CD14-positive monocyte (primary cell): Measurements from ENCODE around the gene CD46. TPM values are rescaled to one million over a fixed set of nuclear protein-coding genes. Genes with fewer than 3 reads are reported as not detected.
A peak's percentile ranks its signal among the peaks of the same experiment; 100 is the strongest.

Experiments used
- DNase-seq, 3 donors: peaks; one replicate each; pipeline ENCODE4 v3.0.0-alpha.2; 2011 to 2022
- H2AFZ ChIP-seq: 2 replicates; pipeline ENCODE4 v1.6.0; 2012; ENCODE audit warnings: mild to moderate bottlenecking, low read depth, low read length, inconsistent platforms; ENCODE audit not compliant: insufficient read depth, poor library complexity, severe bottlenecking
- H3K27ac ChIP-seq, 2 donors: 1 replicate in 1 of 2; 2 replicates in 1 of 2; pipeline ENCODE4 v1.5.1; 2012 to 2013; ENCODE audit warnings: low read length in 2 of 2, control low read depth in 1 of 2, inconsistent platforms in 1 of 2, low read depth in 1 of 2, mild to moderate bottlenecking in 1 of 2
- H3K27me3 ChIP-seq, 2 donors: one replicate each; pipeline versions ENCODE4 v1.6.0 to v1.6.1; 2011 to 2013; ENCODE audit warnings: low read length in 2 of 2; ENCODE audit not compliant: control insufficient read depth in 2 of 2, insufficient read depth in 2 of 2
- H3K36me3 ChIP-seq, 2 donors: replicated peaks in 1 of 2; 1 replicate in 1 of 2; 2 replicates in 1 of 2; pipeline versions ENCODE4 v1.5.1 to v1.6.1; 2012 to 2013; ENCODE audit warnings: low read length in 2 of 2, control low read depth in 1 of 2, inconsistent platforms in 1 of 2, mild to moderate bottlenecking in 1 of 2; ENCODE audit not compliant: insufficient read depth in 2 of 2, control insufficient read depth in 1 of 2
- H3K4me1 ChIP-seq, 2 donors: 1 replicate in 1 of 2; 2 replicates in 1 of 2; pipeline versions ENCODE4 v1.5.1 to v1.6.1; 2012 to 2013; ENCODE audit warnings: low read length in 2 of 2, control low read depth in 1 of 2, inconsistent platforms in 1 of 2, mild to moderate bottlenecking in 1 of 2, moderate library complexity in 1 of 2; ENCODE audit not compliant: insufficient read depth in 2 of 2, control insufficient read depth in 1 of 2
- H3K4me2 ChIP-seq: replicated peaks from 2 replicates; pipeline ENCODE3; 2012; ENCODE audit warnings: low read length, moderate library complexity, mild to moderate bottlenecking; ENCODE audit not compliant: poor library complexity, severe bottlenecking; ENCODE audit errors: extremely low read depth
- H3K4me3 ChIP-seq, 3 experiments: fragments of 200-600 bp in 1 of 3; sonication (generic) in 1 of 3; replicated peaks in 1 of 3; 1 replicate in 2 of 3; 2 replicates in 1 of 3; pipeline ENCODE4 v1.5.1; 2011 to 2013; ENCODE audit warnings: low read length in 3 of 3, mild to moderate bottlenecking in 3 of 3, control low read depth in 2 of 3, low read depth in 2 of 3, inconsistent platforms in 1 of 3, moderate library complexity in 1 of 3
- H3K79me2 ChIP-seq: 2 replicates; pipeline ENCODE4 v1.6.0; 2012; ENCODE audit warnings: mild to moderate bottlenecking, control low read depth, inconsistent platforms, low read length, moderate library complexity; ENCODE audit not compliant: insufficient read depth
- H3K9ac ChIP-seq: 2 replicates; pipeline ENCODE4 v1.6.0; 2017; ENCODE audit warnings: low read length, mild to moderate bottlenecking; ENCODE audit not compliant: insufficient read depth, poor library complexity, severe bottlenecking
- H3K9me3 ChIP-seq, 2 donors: replicated peaks in 1 of 2; 1 replicate in 1 of 2; 2 replicates in 1 of 2; pipeline versions ENCODE4 v1.5.1 to v1.6.1; 2012 to 2013; ENCODE audit warnings: low read length in 2 of 2, control low read depth in 1 of 2; ENCODE audit not compliant: control insufficient read depth in 1 of 2, insufficient read depth in 1 of 2
- H4K20me1 ChIP-seq: 2 replicates; pipeline ENCODE4 v1.6.0; 2012; ENCODE audit warnings: mild to moderate bottlenecking, low read length, control low read depth, moderate library complexity; ENCODE audit not compliant: insufficient read depth
- H3K27ac Mint-ChIP-seq, 7 donors: one replicate each; pipeline ENCODE4 v1.8.0; 2020; ENCODE audit warnings: mild to moderate bottlenecking in 7 of 7, mixed read lengths in 7 of 7, moderate library complexity in 6 of 7, inconsistent platforms in 2 of 7
- H3K27me3 Mint-ChIP-seq, 3 donors: one replicate each; pipeline ENCODE4 v1.8.0; 2021 to 2022; ENCODE audit warnings: low read depth in 3 of 3, mild to moderate bottlenecking in 3 of 3, mixed read lengths in 3 of 3, moderate library complexity in 3 of 3, inconsistent platforms in 1 of 3
- H3K36me3 Mint-ChIP-seq, 2 donors: one replicate each; pipeline ENCODE4 v1.8.0; 2020; ENCODE audit warnings: mixed read lengths in 2 of 2, inconsistent platforms in 1 of 2, mild to moderate bottlenecking in 1 of 2
- H3K4me1 Mint-ChIP-seq: one replicate; pipeline ENCODE4 v1.8.0; 2020; ENCODE audit warnings: mild to moderate bottlenecking, mixed read lengths
- H3K4me3 Mint-ChIP-seq, 2 donors: one replicate each; pipeline ENCODE4 v1.8.0; 2020; ENCODE audit warnings: mild to moderate bottlenecking in 2 of 2, mixed read lengths in 2 of 2, moderate library complexity in 1 of 2
- H3K9me3 Mint-ChIP-seq, 7 donors: one replicate each; pipeline ENCODE4 v1.8.0; 2020 to 2022; ENCODE audit warnings: mixed read lengths in 7 of 7, mild to moderate bottlenecking in 6 of 7, moderate library complexity in 6 of 7, inconsistent platforms in 2 of 7
- CTCF ChIP-seq: fragments of 200-600 bp; IDR thresholded peaks from one replicate; pipeline ENCODE4 v1.8.0; 2022; ENCODE audit warnings: antibody characterized with exemption, mild to moderate bottlenecking
- WGBS: methylation state at CpG from one replicate; pipeline ENCODE4 v1.1.5; 2013; ENCODE audit warnings: missing lambda C conversion rate; ENCODE audit not compliant: insufficient coverage; 5-methylcytosine and 5-hydroxymethylcytosine counted together
- intact Hi-C, 2 donors: fragments of 100-400 bp; cut with micrococcal nuclease; formaldehyde crosslinking; loops; one replicate each; pipeline versions ENCODE4 v1.15.0 to v1.15.1; 2023
- polyA plus RNA-seq, 3 donors: library from polyadenylated mRNA; depleted of rRNA in 1 of 3; unstranded in 2 of 3; stranded (reverse) in 1 of 3; fragments of 300-500 nt in 2 of 3; fragments of >200 nt in 1 of 3; fragmentation: Illumina TruSeq in 2 of 3; gene quantifications; 1 replicate in 2 of 3; 2 replicates in 1 of 3; pipeline ENCODE4 v1.2.3, GENCODE V29; 2012 to 2021

The CD46 gene
- polyA plus RNA-seq, 3 donors: 139 to 259 (median 210) TPM

GRCh38 chr1:207811319-207811718 is 59.5 kb downstream of the CD46 start:
- Histone ChIP-seq H3K27ac (no peak overlapping the region), H3K4me3 (no peak overlapping the region), H3K4me1 (peaks cover 44 to 56% of the 10 kb centered on the region in 2 donors), H3K36me3 (peaks cover 41 to 82% of the 10 kb centered on the region in 2 donors), H3K9me3 (no peaks in the 10 kb centered on the region), H3K4me2 (no peak overlapping the region), H3K27me3 (no peaks in the 10 kb centered on the region), H3K79me2 (peaks cover 5% of the 10 kb centered on the region), H2AFZ (no peak overlapping the region), H3K9ac (no peak overlapping the region), H4K20me1 (peaks cover 60% of the 10 kb centered on the region)
- peak overlapping the region in 3 of 7 donors; percentile 36 to 80 (median 37) for H3K27ac Mint-ChIP-seq
- H3K27me3 Mint-ChIP-seq: peaks cover 0 to 2% (median 0%) of the 10 kb centered on the region in 3 donors
- H3K4me1 Mint-ChIP-seq: peaks cover 76% of the 10 kb centered on the region
- no peak overlapping the region for H3K4me3 Mint-ChIP-seq
- H3K9me3 Mint-ChIP-seq: no peaks in the 10 kb centered on the region
- peaks cover 81 to 87% of the 10 kb centered on the region in 2 donors for H3K36me3 Mint-ChIP-seq
- WGBS: 92% methylated on average over 6 of the region's 8 CpGs
- no peak for DNase-seq
- intact Hi-C loops: no loop called here
- no peak for TF ChIP-seq CTCF

GRCh38 chr1:207811920-207812720 is 60.3 kb downstream of the CD46 start:
- no peaks in the 10 kb centered on the region for H3K27me3 ChIP-seq
- H4K20me1 ChIP-seq: peaks cover 60% of the 10 kb centered on the region
- H3K4me3 Mint-ChIP-seq: no peak overlapping the region
- H3K9me3 Mint-ChIP-seq: no peaks in the 10 kb centered on the region
- H3K36me3 Mint-ChIP-seq: peaks cover 81 to 90% of the 10 kb centered on the region in 2 donors
- H3K27me3 Mint-ChIP-seq: peaks cover 0 to 2% (median 1%) of the 10 kb centered on the region in 3 donors
- H3K27ac ChIP-seq: no peak overlapping the region
- H3K4me1 Mint-ChIP-seq: peaks cover 76% of the 10 kb centered on the region
- H3K36me3 ChIP-seq: peaks cover 47 to 85% of the 10 kb centered on the region in 2 donors
- DNase-seq: peak in 1 of 3 donors; percentile 37
- peak overlapping the region in 5 of 7 donors; percentile 2 to 80 (median 46) for H3K27ac Mint-ChIP-seq
- H3K9ac ChIP-seq: no peak overlapping the region
- peaks cover 44 to 56% of the 10 kb centered on the region in 2 donors for H3K4me1 ChIP-seq
- peaks cover 5% of the 10 kb centered on the region for H3K79me2 ChIP-seq
- H3K9me3 ChIP-seq: no peaks in the 10 kb centered on the region
- 90% methylated on average over 14 of the region's 16 CpGs for WGBS
- intact Hi-C loops: no loop called here
- no peak overlapping the region for H2AFZ ChIP-seq
- H3K4me3 ChIP-seq: no peak overlapping the region
- H3K4me2 ChIP-seq: no peak overlapping the region
- peak; percentile 31 for TF ChIP-seq CTCF
